Breast epithelium (tissue), 4 donors: ENCODE measurements around the gene MALRD1. TPM values are rescaled to one million over a fixed set of nuclear protein-coding genes. Genes with fewer than 3 reads are reported as not detected.

Source experiments
- DNase-seq, 2 donors: peaks; one replicate each; pipeline ENCODE4 v3.0.0-alpha.2; 2019; ENCODE audit warnings: low spot score in 2 of 2
- H3K27ac ChIP-seq, 2 donors: fragments of 200-600 bp; sonication (generic) in 1 of 2; one replicate each; pipeline ENCODE4 v1.5.1; 2016 to 2019; ENCODE audit warnings: mild to moderate bottlenecking in 1 of 2
- H3K27me3 ChIP-seq, 2 donors: fragments of 200-600 bp; sonication (generic) in 1 of 2; one replicate each; pipeline versions ENCODE4 v1.5.1 to v1.6.0; 2017 to 2019; ENCODE audit warnings: control low read depth in 1 of 2, mild to moderate bottlenecking in 1 of 2
- H3K36me3 ChIP-seq: fragments of 200-600 bp; one replicate; pipeline ENCODE4 v1.5.1; 2019
- H3K4me1 ChIP-seq, 2 donors: fragments of 200-600 bp; sonication (generic); one replicate each; pipeline ENCODE4 v1.5.1; 2016 to 2019; ENCODE audit warnings: control low read depth in 1 of 2
- H3K4me3 ChIP-seq, 3 donors: fragments of 200-600 bp; sonication (generic); 1 replicate in 2 of 3; 2 replicates in 1 of 3; pipeline ENCODE4 v1.5.1; 2016 to 2019; ENCODE audit warnings: mild to moderate bottlenecking in 3 of 3, moderate library complexity in 2 of 3
- H3K9me3 ChIP-seq, 2 donors: fragments of 200-600 bp; sonication (generic) in 1 of 2; one replicate each; pipeline ENCODE4 v1.5.1; 2016 to 2019; ENCODE audit warnings: control low read depth in 1 of 2
- POLR2A ChIP-seq: fragments of 450-650 bp; IDR thresholded peaks from one replicate; pipeline ENCODE4 v1.6.1; 2016; ENCODE audit warnings: antibody characterized with exemption, mild to moderate bottlenecking, moderate library complexity
- POLR2AphosphoS5 ChIP-seq, 3 donors: sonication (generic); formaldehyde crosslinking; IDR thresholded peaks; one replicate each; pipeline ENCODE4 v1.6.1; 2017; ENCODE audit warnings: antibody characterized with exemption in 3 of 3
- intact Hi-C: fragments of 100-400 bp; cut with DNase I; formaldehyde crosslinking; loops from one replicate; pipeline ENCODE4 v1.15.1; 2023; ENCODE audit warnings: low total_unique reads
- total RNA-seq, 3 donors: library from RNA; depleted of rRNA; stranded (reverse); fragments of >200 nt; gene quantifications; one replicate each; pipeline ENCODE4 v1.1.0, GENCODE V29; 2016
- TF ChIP-seq, protein P1 (sequence below), 3 donors: fragments of 450-650 bp; IDR thresholded peaks; one replicate each; pipeline ENCODE4 v1.5.1; 2016 to 2017; ENCODE audit warnings: antibody characterized with exemption in 3 of 3, mild to moderate bottlenecking in 3 of 3, moderate library complexity in 3 of 3

MALRD1 gene
- total RNA-seq, 3 donors from 2014 or later: 0.96 to 8.6 (median 2.6) TPM

DNA sequence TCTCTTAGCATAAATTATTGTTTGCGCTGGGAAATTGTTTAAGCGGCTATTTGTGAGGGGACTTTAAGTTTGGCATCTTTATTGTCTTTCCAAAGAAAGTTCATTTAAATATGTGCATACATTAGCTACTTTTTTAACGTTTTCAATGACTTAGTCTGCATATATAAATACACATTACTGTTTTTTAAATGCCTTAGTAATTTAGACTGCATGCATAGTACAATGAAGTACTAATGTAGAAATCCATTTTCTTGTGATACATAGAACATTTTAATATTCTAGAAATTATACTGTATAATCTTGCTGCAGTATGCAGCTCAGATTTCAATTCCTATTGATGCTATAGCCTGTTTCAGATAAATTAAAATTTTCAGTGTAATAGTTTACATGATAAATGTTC, 325.4 kb downstream of the MALRD1 start:
- Histone ChIP-seq H3K4me3 (no peak overlapping the region), H3K36me3 (no peaks in the 10 kb centered on the region), H3K9me3 (no peaks in the 10 kb centered on the region), H3K27me3 (no peaks in the 10 kb centered on the region), H3K27ac (no peak overlapping the region), H3K4me1 (no peaks in the 10 kb centered on the region)
- intact Hi-C loops: no loop called here
- no peak for TF ChIP-seq POLR2A
- TF ChIP-seq, protein P1, sequence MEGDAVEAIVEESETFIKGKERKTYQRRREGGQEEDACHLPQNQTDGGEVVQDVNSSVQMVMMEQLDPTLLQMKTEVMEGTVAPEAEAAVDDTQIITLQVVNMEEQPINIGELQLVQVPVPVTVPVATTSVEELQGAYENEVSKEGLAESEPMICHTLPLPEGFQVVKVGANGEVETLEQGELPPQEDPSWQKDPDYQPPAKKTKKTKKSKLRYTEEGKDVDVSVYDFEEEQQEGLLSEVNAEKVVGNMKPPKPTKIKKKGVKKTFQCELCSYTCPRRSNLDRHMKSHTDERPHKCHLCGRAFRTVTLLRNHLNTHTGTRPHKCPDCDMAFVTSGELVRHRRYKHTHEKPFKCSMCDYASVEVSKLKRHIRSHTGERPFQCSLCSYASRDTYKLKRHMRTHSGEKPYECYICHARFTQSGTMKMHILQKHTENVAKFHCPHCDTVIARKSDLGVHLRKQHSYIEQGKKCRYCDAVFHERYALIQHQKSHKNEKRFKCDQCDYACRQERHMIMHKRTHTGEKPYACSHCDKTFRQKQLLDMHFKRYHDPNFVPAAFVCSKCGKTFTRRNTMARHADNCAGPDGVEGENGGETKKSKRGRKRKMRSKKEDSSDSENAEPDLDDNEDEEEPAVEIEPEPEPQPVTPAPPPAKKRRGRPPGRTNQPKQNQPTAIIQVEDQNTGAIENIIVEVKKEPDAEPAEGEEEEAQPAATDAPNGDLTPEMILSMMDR (IDR thresholded peaks at IDR 0.05): no peak
- no peak for TF ChIP-seq POLR2AphosphoS5 (IDR thresholded peaks at IDR 0.05)
- DNase-seq: no peak

DNA sequence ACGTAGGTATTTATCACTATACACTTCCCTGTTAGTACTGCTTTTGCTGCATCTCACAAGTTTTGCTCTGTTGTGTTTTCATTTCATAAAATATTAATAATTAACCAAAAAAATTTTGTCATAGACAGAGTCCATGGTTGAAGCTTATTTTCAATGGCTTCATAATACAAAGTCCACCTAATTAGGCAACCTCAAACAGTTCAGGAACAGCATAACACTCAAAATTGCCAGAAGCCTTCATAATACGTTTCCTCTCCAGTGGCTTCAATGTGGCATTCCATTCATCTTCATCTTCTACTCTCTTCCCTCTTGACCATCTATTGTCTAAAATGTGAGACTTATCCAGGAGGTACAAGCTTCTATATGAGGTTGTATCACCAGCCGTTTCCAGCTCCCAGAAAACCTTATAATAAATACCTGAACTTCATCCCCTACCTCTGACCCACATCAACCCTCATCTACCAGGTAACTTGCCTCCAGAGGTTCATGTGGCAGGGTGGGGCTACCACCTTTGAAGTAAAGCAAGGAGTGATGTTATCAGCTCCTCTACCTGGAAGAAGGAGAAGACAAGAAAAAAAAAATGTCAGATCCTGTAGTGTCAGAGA, 337.3 kb downstream of the MALRD1 start:
- TF ChIP-seq POLR2AphosphoS5 (IDR thresholded peaks at IDR 0.05) (no peak), POLR2A (no peak)
- Histone ChIP-seq H3K36me3 (no peaks in the 10 kb centered on the region), H3K9me3 (peaks cover 0 to 6% of the 10 kb centered on the region in 2 donors), H3K27me3 (no peaks in the 10 kb centered on the region), H3K4me3 (no peak overlapping the region), H3K4me1 (no peaks in the 10 kb centered on the region), H3K27ac (no peak overlapping the region)
- no peak for DNase-seq
- intact Hi-C loops: no loop called here

DNA sequence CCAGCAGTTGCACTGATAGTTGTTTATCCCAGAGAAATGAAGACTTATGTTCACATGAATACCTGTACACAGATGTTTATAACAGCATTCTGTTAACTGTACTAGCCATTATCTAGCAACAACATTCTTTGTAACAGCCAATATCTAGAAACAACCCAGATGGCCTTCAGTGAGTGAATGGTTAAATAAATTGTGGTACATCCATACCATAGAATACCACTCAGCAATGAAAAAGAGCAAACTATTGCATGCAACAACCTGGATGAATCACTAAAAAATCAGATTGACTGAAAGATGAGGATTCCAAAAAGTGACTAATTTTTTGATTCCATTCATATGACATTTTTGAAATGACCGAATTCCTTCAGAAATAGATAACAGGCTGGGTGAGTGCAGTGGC, 360.3 kb downstream of the MALRD1 start:
- TF ChIP-seq, protein P1 (IDR thresholded peaks at IDR 0.05): no peak
- TF ChIP-seq POLR2A: no peak
- TF ChIP-seq POLR2AphosphoS5 (IDR thresholded peaks at IDR 0.05): no peak
- no peaks in the 10 kb centered on the region for H3K27me3 ChIP-seq
- intact Hi-C loops: no loop called here
- H3K36me3 ChIP-seq: no peaks in the 10 kb centered on the region
- no peaks in the 10 kb centered on the region for H3K4me1 ChIP-seq
- no peak overlapping the region for H3K27ac ChIP-seq
- H3K9me3 ChIP-seq: no peaks in the 10 kb centered on the region
- no peak overlapping the region for H3K4me3 ChIP-seq
- no peak for DNase-seq

DNA sequence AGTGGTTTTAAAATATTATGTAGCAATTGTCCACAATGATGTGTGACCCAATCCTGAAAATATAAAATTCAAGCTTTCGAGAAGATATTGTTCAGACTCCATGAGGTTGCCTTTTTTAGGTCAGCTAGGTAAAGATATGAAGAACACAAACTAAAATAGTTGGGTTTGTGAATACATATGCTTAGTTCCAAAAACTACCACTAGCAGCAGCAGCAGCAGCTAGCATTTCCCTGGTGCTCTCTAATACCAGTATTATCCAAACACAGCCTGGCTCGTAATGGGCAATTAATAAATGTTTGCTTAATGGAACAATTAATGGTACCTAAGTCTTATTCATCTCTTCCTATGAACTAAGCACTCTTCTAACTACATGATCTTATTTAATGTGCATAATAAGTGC, 362.5 kb downstream of the MALRD1 start:
- DNase-seq: no peak
- Histone ChIP-seq H3K9me3 (no peaks in the 10 kb centered on the region), H3K27me3 (no peaks in the 10 kb centered on the region), H3K27ac (no peak overlapping the region), H3K4me1 (no peaks in the 10 kb centered on the region), H3K36me3 (no peaks in the 10 kb centered on the region), H3K4me3 (no peak overlapping the region)
- no peak for TF ChIP-seq POLR2AphosphoS5 (IDR thresholded peaks at IDR 0.05)
- intact Hi-C loops: no loop called here

GRCh38 chr10:19412531-19412930, 363.9 kb downstream of the MALRD1 start:
- no peak for DNase-seq
- TF ChIP-seq, protein P1 (IDR thresholded peaks at IDR 0.05): peak in 2 of 3 donors; percentile 37 to 41
- TF ChIP-seq POLR2A: no peak
- no peaks in the 10 kb centered on the region for H3K4me1 ChIP-seq
- intact Hi-C loops: no loop called here
- no peaks in the 10 kb centered on the region for H3K9me3 ChIP-seq
- no peaks in the 10 kb centered on the region for H3K36me3 ChIP-seq
- no peaks in the 10 kb centered on the region for H3K27me3 ChIP-seq
- no peak overlapping the region for H3K27ac ChIP-seq
- no peak overlapping the region for H3K4me3 ChIP-seq

GRCh38 chr10:19416164-19416563, 367.6 kb downstream of the MALRD1 start:
- intact Hi-C loops: no loop called here
- Histone ChIP-seq H3K9me3 (no peaks in the 10 kb centered on the region), H3K27ac (no peak overlapping the region), H3K27me3 (no peaks in the 10 kb centered on the region), H3K36me3 (no peaks in the 10 kb centered on the region), H3K4me3 (no peak overlapping the region), H3K4me1 (no peaks in the 10 kb centered on the region)
- TF ChIP-seq POLR2A: no peak
- TF ChIP-seq, protein P1 (IDR thresholded peaks at IDR 0.05): no peak
- TF ChIP-seq POLR2AphosphoS5 (IDR thresholded peaks at IDR 0.05): no peak
- DNase-seq: no peak
